ENCODE results near the gene PLCL2.
"Not testable (repeated sequence)": the region's sequence is repeated elsewhere in the genome, so short reads cannot be mapped to it uniquely, and the experiment has no call there.

DNA sequence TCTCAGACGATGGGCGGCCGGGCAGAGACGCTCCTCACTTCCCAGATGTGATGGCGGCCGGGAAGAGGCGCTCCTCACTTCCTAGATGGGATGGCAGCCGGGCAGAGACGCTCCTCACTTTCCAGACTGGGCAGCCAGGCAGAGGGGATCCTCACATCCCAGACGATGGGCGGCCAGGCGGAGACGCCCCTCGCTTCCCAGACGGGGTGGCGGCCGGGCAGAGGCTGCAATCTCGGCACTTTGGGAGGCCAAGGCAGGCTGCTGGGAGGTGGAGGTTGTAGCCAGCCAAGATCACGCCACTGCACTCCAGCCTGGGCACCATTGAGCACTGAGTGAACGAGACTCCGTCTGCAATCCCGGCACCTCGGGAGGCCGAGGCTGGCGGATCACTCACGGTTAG lies 95.8 kb downstream of the PLCL2 start:
- TF ChIP-seq, protein P1, sequence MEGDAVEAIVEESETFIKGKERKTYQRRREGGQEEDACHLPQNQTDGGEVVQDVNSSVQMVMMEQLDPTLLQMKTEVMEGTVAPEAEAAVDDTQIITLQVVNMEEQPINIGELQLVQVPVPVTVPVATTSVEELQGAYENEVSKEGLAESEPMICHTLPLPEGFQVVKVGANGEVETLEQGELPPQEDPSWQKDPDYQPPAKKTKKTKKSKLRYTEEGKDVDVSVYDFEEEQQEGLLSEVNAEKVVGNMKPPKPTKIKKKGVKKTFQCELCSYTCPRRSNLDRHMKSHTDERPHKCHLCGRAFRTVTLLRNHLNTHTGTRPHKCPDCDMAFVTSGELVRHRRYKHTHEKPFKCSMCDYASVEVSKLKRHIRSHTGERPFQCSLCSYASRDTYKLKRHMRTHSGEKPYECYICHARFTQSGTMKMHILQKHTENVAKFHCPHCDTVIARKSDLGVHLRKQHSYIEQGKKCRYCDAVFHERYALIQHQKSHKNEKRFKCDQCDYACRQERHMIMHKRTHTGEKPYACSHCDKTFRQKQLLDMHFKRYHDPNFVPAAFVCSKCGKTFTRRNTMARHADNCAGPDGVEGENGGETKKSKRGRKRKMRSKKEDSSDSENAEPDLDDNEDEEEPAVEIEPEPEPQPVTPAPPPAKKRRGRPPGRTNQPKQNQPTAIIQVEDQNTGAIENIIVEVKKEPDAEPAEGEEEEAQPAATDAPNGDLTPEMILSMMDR (IDR thresholded peaks at IDR 0.05): not testable (repeated sequence)
- TF ChIP-seq POLR2AphosphoS5, POLR2A (IDR thresholded peaks at IDR 0.05): not testable (repeated sequence)

All from prostate gland (tissue), 2 donors.